ENCODE results near the gene ADAP1. TPM values are rescaled to one million over a fixed set of nuclear protein-coding genes. Genes with fewer than 3 reads are reported as not detected.

The ADAP1 gene
- polyA plus RNA-seq, 2 donors: 5.8 to 25.7 TPM

DNA sequence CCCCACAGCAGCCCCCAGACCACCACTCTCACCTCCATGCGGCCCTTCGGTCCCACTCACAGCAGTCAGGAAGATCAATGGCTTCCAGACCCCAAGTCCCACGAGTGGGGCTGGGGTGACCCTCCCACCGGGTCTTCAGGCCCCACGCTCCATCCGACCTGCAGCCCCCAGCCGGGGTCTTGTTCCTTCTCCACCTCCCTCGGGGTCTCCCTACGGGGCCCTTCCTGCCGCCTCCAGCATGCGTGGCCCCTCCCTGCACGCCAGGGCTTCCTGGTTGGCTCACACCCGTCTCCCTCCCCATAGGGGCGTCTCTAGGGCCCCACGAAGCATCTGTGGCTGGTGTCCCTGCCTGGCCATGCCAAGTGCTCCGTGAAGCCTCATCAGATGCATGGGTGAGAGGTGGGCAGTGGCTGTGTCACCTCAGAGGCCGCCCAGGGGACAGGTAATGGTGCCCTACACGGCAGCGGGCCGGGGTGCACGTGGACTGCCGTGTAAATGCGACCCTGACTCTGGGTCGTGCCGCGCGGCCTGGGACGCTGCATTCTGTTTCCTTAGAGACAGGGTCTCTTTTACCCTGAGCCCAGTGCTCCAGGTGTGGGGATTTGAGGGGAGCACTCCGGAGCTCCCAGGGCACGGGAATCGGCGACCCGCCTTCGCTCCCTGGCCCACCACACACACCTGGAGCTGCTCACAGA, 19.9 kb downstream of the ADAP1 start:
- WGBS, 2 donors: 89 to 90% methylated on average over 32 to 34 of the region's 34 CpGs
- peaks cover 0 to 2% of the 10 kb centered on the region in 2 donors for H3K36me3 ChIP-seq (ENCODE audit: control insufficient read depth in 2 of 2, insufficient read depth in 2 of 2, low read length in 1 of 2)
- H3K27me3 ChIP-seq (ENCODE audit: control insufficient read depth in 1 of 2, insufficient read depth in 2 of 2, low read length in 2 of 2): no peaks in the 10 kb centered on the region
- no peaks in the 10 kb centered on the region for H3K9me3 ChIP-seq (ENCODE audit: control insufficient read depth in 2 of 2, insufficient read depth in 1 of 2, low read depth in 1 of 2, low read length in 1 of 2)
- H3K4me1 ChIP-seq (ENCODE audit: control insufficient read depth in 2 of 2, insufficient read depth in 2 of 2, low read length in 1 of 2): no peaks in the 10 kb centered on the region
- H3K4me3 ChIP-seq (ENCODE audit: low read depth in 1 of 2, low read length in 2 of 2): no peak overlapping the region
- no peak overlapping the region for H3K27ac ChIP-seq (ENCODE audit: low read depth in 2 of 2, low read length in 1 of 2)

DNA sequence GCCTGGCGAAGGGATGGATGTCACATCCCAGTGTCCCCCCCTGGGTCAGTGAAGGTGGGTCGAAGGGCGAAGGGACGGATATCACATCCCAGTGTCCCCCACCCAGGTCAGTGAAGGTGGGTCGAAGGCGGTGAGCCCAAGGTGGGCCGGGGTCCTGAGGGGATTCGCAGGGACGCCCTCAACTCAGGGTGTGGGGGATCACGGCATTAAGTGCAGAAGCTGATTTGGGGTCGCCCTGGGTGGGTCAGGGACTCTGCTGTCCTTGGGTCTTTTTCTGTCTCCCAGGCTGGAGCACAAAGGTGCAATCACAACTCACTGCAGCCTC, 21.9 kb downstream of the ADAP1 start:
- Histone ChIP-seq H3K4me3 (ENCODE audit: low read depth in 1 of 2, low read length in 2 of 2) (no peak overlapping the region), H3K4me1 (ENCODE audit: control insufficient read depth in 2 of 2, insufficient read depth in 2 of 2, low read length in 1 of 2) (no peaks in the 10 kb centered on the region), H3K36me3 (ENCODE audit: control insufficient read depth in 2 of 2, insufficient read depth in 2 of 2, low read length in 1 of 2) (peaks cover 0 to 2% of the 10 kb centered on the region in 2 donors), H3K9me3 (ENCODE audit: control insufficient read depth in 2 of 2, insufficient read depth in 1 of 2, low read depth in 1 of 2, low read length in 1 of 2) (no peaks in the 10 kb centered on the region), H3K27ac (ENCODE audit: low read depth in 2 of 2, low read length in 1 of 2) (no peak overlapping the region), H3K27me3 (ENCODE audit: control insufficient read depth in 1 of 2, insufficient read depth in 2 of 2, low read length in 2 of 2) (no peaks in the 10 kb centered on the region)
- WGBS, 2 donors: 86 to 98% methylated on average over 11 of the region's 11 CpGs

DNA sequence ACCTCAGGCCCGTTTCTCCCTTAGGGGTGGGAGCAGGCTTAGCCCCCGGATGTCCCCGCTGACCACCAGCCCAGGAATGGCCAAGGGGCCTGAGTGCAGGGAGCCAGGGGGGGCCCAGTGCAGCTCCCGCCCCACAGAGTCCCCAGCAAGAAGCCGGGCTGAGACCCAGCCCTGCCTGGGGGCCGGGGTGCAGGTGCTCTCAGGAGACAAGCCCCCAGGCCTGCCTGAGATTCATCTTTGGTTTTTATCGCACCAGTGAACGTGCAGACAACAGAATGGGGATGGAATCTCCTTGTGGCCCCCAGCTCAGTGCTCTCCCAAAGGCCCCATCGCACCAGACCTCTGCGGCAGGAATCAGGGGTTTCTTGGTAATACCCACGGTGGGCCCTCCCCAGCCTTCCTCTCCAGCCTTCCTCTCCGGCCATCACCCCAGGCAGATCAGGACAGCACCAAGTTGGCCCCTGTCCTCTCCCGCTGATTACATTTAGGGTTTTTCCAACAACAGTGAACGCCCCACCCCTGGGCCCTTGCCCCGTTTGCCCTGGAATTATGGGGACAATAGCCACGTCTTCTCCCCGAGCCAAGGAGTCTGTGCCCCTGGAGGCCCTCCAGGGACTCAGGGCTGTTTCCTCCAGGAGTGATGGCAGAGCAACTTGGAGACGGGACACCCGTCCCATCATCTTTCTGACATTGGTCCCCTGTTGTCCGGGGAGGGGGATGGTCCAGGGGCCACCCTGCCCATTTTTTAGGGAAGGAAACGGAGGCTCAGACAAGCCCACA, 22.4 kb downstream of the ADAP1 start:
- H3K27ac ChIP-seq (ENCODE audit: low read depth in 2 of 2, low read length in 1 of 2): no peak overlapping the region
- 87 to 88% methylated on average over 21 of the region's 21 CpGs for WGBS, 2 donors
- H3K9me3 ChIP-seq (ENCODE audit: control insufficient read depth in 2 of 2, insufficient read depth in 1 of 2, low read depth in 1 of 2, low read length in 1 of 2): no peaks in the 10 kb centered on the region
- no peaks in the 10 kb centered on the region for H3K4me1 ChIP-seq (ENCODE audit: control insufficient read depth in 2 of 2, insufficient read depth in 2 of 2, low read length in 1 of 2)
- H3K27me3 ChIP-seq (ENCODE audit: control insufficient read depth in 1 of 2, insufficient read depth in 2 of 2, low read length in 2 of 2): no peaks in the 10 kb centered on the region
- H3K4me3 ChIP-seq (ENCODE audit: low read depth in 1 of 2, low read length in 2 of 2): no peak overlapping the region
- peaks cover 0 to 2% of the 10 kb centered on the region in 2 donors for H3K36me3 ChIP-seq (ENCODE audit: control insufficient read depth in 2 of 2, insufficient read depth in 2 of 2, low read length in 1 of 2)

DNA sequence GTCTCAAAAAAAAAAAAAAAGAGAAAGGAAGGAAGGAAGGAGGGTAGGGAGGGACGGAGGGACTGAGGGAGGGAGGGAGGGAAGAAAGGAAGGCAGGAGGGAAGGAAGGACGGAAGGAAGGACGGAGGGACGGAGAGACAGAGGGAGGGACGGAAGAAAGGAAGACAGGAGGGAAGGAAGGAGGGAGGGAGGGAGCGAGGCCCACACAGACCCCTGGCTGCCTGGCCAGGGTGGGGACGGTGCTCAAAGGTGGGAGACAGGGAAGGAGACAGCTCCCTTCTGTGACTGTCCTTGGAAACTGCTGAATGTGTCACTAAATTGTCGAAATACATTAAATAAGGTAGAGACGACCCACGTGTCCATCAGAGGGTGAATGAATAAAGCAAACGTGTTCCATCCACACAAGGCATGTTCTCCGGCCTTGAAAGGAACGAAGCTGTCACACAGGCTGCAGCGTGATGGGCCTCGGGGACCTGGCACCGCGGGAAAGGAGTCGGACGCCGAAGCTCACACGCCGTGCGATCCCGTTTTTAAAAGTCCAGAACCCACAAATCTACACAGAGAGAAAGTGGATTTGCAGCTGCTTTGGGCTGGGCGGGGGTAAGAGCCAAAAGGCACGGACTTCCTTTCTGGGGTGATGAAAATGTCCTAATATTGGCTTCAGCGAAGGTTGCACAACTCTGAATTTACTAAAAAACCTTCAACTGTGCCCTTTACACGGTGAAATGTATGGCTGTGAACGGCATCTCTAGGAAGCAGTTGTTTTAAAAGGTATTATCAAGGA, 23.3 kb downstream of the ADAP1 start:
- no peak overlapping the region for H3K27ac ChIP-seq (ENCODE audit: low read depth in 2 of 2, low read length in 1 of 2)
- no peaks in the 10 kb centered on the region for H3K27me3 ChIP-seq (ENCODE audit: control insufficient read depth in 1 of 2, insufficient read depth in 2 of 2, low read length in 2 of 2)
- WGBS, 2 donors: 75 to 79% methylated on average over 29 of the region's 29 CpGs
- H3K36me3 ChIP-seq (ENCODE audit: control insufficient read depth in 2 of 2, insufficient read depth in 2 of 2, low read length in 1 of 2): peaks cover 0 to 2% of the 10 kb centered on the region in 2 donors
- no peak overlapping the region for H3K4me3 ChIP-seq (ENCODE audit: low read depth in 1 of 2, low read length in 2 of 2)
- no peaks in the 10 kb centered on the region for H3K4me1 ChIP-seq (ENCODE audit: control insufficient read depth in 2 of 2, insufficient read depth in 2 of 2, low read length in 1 of 2)
- H3K9me3 ChIP-seq (ENCODE audit: control insufficient read depth in 2 of 2, insufficient read depth in 1 of 2, low read depth in 1 of 2, low read length in 1 of 2): no peaks in the 10 kb centered on the region

DNA sequence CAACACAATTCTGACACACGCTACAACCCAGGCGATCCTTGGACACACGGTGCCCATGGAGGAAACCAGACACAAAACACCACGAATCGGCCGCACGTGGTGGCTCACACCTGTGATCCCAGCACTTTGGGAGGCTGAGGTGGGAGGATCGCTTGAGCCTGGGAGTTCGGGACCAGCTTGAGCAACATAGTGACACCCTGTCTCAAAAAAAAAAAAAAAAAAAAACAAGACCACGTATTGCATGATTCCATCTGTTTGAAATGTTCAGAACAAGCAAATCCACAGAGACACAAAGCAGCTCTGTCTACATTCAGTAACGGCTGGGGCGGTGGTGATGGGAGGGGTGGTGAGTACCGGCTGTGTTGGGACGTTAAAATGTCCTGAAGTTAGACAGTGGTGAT, 25.2 kb downstream of the ADAP1 start:
- H3K36me3 ChIP-seq (ENCODE audit: control insufficient read depth in 2 of 2, insufficient read depth in 2 of 2, low read length in 1 of 2): peaks cover 0 to 2% of the 10 kb centered on the region in 2 donors
- WGBS, 2 donors: 81 to 88% methylated on average over 14 of the region's 14 CpGs
- no peak overlapping the region for H3K27ac ChIP-seq (ENCODE audit: low read depth in 2 of 2, low read length in 1 of 2)

DNA sequence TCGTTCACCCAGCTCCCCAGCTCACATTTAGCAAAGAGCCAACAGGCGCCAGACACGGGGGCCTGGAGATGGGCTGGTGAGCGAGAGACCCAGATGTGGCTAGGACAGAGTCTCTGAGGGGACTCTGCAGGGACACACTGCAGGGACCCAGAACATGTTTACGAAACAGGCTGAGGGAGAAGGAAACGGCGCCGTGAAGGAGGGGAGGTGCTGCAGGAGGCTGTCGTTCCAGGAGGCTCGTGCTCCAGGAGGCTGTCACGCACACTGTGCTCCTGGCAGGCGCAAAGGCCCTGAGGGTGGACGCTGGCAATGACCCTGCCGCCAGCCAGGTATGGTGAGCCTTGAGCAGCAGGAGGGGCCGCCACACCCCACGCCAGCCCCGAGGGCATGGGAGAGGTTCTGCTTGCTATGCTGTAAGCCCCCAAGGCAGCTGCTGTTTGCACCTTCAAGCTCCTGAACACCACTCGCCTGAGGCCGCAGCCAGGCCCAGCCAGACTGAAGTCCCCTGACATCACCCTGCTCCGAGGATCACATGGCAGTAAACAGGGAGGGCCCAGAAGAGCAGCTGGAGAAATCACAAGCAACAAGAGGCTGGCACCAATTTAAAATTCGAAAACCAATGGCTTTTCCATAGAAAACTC, 27.3 kb downstream of the ADAP1 start:
- Histone ChIP-seq H3K4me1 (ENCODE audit: control insufficient read depth in 2 of 2, insufficient read depth in 2 of 2, low read length in 1 of 2) (peaks cover under 1 to 2% of the 10 kb centered on the region in 2 donors), H3K27ac (ENCODE audit: low read depth in 2 of 2, low read length in 1 of 2) (no peak overlapping the region), H3K9me3 (ENCODE audit: control insufficient read depth in 2 of 2, insufficient read depth in 1 of 2, low read depth in 1 of 2, low read length in 1 of 2) (no peaks in the 10 kb centered on the region), H3K36me3 (ENCODE audit: control insufficient read depth in 2 of 2, insufficient read depth in 2 of 2, low read length in 1 of 2) (no peaks in the 10 kb centered on the region), H3K4me3 (ENCODE audit: low read depth in 1 of 2, low read length in 2 of 2) (no peak overlapping the region), H3K27me3 (ENCODE audit: control insufficient read depth in 1 of 2, insufficient read depth in 2 of 2, low read length in 2 of 2) (no peaks in the 10 kb centered on the region)
- 71 to 75% methylated on average over 17 to 21 of the region's 21 CpGs for WGBS, 2 donors

More for the DNA sequence above, 25.2 kb downstream of the ADAP1 start:
- Histone ChIP-seq H3K9me3 (ENCODE audit: control insufficient read depth in 2 of 2, insufficient read depth in 1 of 2, low read depth in 1 of 2, low read length in 1 of 2) (no peaks in the 10 kb centered on the region), H3K4me3 (ENCODE audit: low read depth in 1 of 2, low read length in 2 of 2) (no peak overlapping the region), H3K27me3 (ENCODE audit: control insufficient read depth in 1 of 2, insufficient read depth in 2 of 2, low read length in 2 of 2) (no peaks in the 10 kb centered on the region), H3K4me1 (ENCODE audit: control insufficient read depth in 2 of 2, insufficient read depth in 2 of 2, low read length in 1 of 2) (peaks cover 0 to 2% of the 10 kb centered on the region in 2 donors)

DNA sequence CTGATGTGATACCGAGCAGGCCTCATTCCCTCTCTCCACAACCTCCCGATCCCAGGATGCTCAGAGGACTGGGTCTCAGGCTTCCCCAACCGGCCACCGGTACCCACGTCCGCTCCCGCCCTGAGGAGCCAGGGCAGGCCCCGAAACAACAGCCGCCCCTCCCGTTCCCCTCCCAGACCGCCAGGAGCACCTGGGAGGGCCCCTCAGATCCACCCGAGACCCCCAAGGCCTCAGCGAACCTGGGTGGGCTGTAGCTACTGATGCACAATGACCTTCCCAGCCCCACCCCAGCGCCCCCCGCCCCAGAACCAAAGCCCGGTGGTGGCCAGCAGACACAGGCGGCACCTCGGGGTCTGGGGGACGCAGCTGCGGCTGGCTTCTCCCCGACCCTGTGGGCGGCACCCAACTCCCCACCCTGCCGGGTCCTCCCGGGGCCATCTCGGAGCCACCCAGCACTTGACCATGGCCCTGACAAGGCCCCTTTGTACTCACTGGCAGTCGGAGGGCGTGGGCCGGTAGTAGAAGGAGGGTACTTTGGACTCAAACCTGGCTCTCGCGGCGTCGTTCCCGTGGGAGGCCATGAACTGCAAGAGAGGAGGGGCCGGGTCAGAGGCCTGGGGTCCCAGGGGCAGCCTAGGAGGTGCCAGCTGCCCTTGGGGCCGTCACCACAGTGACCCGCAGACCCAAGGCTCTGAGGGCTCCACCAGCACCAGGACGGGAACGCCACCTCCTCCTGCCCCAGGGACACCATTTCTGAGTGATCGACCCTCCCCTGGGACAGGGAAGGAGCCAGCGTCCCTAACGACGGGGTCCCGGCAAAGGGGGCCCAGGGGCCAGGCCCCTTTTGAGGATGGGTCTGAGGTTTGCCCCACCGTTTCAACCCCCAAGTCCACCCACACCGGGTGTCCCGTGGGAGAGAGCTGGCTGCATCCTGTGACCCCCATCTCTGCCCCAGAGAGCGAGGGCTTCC, 28.1 kb downstream of the ADAP1 start:
- 79 to 86% methylated on average over 41 to 47 of the region's 47 CpGs for WGBS, 2 donors
- H3K9me3 ChIP-seq (ENCODE audit: control insufficient read depth in 2 of 2, insufficient read depth in 1 of 2, low read depth in 1 of 2, low read length in 1 of 2): no peaks in the 10 kb centered on the region
- H3K27me3 ChIP-seq (ENCODE audit: control insufficient read depth in 1 of 2, insufficient read depth in 2 of 2, low read length in 2 of 2): no peaks in the 10 kb centered on the region
- peaks cover 2% of the 10 kb centered on the region in 2 donors for H3K4me1 ChIP-seq (ENCODE audit: control insufficient read depth in 2 of 2, insufficient read depth in 2 of 2, low read length in 1 of 2)
- no peak overlapping the region for H3K4me3 ChIP-seq (ENCODE audit: low read depth in 1 of 2, low read length in 2 of 2)
- H3K27ac ChIP-seq (ENCODE audit: low read depth in 2 of 2, low read length in 1 of 2): peak overlapping the region in 1 of 2 donors; percentile 34
- H3K36me3 ChIP-seq (ENCODE audit: control insufficient read depth in 2 of 2, insufficient read depth in 2 of 2, low read length in 1 of 2): no peaks in the 10 kb centered on the region

DNA sequence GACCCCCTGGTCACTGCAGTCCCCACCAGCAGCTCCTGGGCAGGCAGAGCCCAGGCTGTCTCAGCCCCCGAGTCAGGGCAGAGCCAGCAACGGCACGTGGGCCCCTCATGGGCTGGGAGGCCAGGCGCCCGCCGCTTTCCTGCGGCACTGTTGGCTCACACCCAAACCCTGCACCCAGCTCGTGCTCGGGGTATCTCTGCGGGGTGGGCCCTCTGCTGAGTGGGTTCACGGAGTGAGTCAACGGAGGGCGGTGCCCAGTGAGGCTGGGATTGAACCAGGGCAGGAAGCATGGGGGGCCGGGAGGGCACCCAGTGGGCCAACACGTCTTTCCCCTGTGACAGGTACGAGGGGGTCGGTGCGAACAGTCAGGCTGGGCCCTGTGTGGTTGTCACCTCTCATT, 28.9 kb downstream of the ADAP1 start:
- H3K4me3 ChIP-seq (ENCODE audit: low read depth in 1 of 2, low read length in 2 of 2): no peak overlapping the region
- H3K36me3 ChIP-seq (ENCODE audit: control insufficient read depth in 2 of 2, insufficient read depth in 2 of 2, low read length in 1 of 2): no peaks in the 10 kb centered on the region
- no peaks in the 10 kb centered on the region for H3K27me3 ChIP-seq (ENCODE audit: control insufficient read depth in 1 of 2, insufficient read depth in 2 of 2, low read length in 2 of 2)
- H3K9me3 ChIP-seq (ENCODE audit: control insufficient read depth in 2 of 2, insufficient read depth in 1 of 2, low read depth in 1 of 2, low read length in 1 of 2): no peaks in the 10 kb centered on the region
- H3K4me1 ChIP-seq (ENCODE audit: control insufficient read depth in 2 of 2, insufficient read depth in 2 of 2, low read length in 1 of 2): peaks cover 2% of the 10 kb centered on the region in 2 donors
- H3K27ac ChIP-seq (ENCODE audit: low read depth in 2 of 2, low read length in 1 of 2): peak overlapping the region in 1 of 2 donors; percentile 34
- 66 to 71% methylated on average over 18 of the region's 18 CpGs for WGBS, 2 donors
